RWPE2 (cell line): ENCODE data around the gene NSD2.

ENCODE experiments used
- ATAC-seq: fragments of 200-7000 bp; cut with Tn5 transposase; 3 replicates; pipeline ENCODE4 v1.9.1; 2021; ENCODE audit warnings: low read depth
- DNase-seq: peaks from one replicate; pipeline ENCODE4 v3.0.0-alpha.2; 2020; ENCODE audit warnings: low spot score
- H3K27ac ChIP-seq: fragments of 450-650 bp; 2 replicates; pipeline ENCODE4 v1.5.1; 2017; ENCODE audit warnings: mild to moderate bottlenecking; ENCODE audit not compliant: poor library complexity, severe bottlenecking
- H3K27me3 ChIP-seq: fragments of 250-450 bp; sonication (Bioruptor Pico); 2 replicates; pipeline ENCODE4 v1.5.1; 2021; ENCODE audit warnings: mild to moderate bottlenecking, moderate library complexity; ENCODE audit not compliant: insufficient read depth, poor library complexity, severe bottlenecking
- H3K36me3 ChIP-seq: fragments of 250-450 bp; sonication (Bioruptor Pico); 2 replicates; pipeline ENCODE4 v1.5.1; 2020; ENCODE audit warnings: low read depth, mild to moderate bottlenecking, moderate library complexity
- H3K4me1 ChIP-seq: fragments of 250-450 bp; sonication (Bioruptor Pico); 2 replicates; pipeline ENCODE4 v1.5.1; 2021; ENCODE audit warnings: mild to moderate bottlenecking, moderate library complexity; ENCODE audit not compliant: insufficient read depth, poor library complexity, severe bottlenecking
- H3K4me3 ChIP-seq: fragments of 250-450 bp; sonication (Bioruptor Pico); 2 replicates; pipeline ENCODE4 v1.5.1; 2021; ENCODE audit warnings: mild to moderate bottlenecking, moderate library complexity; ENCODE audit not compliant: severe bottlenecking
- H3K9me3 ChIP-seq: fragments of 250-450 bp; sonication (Bioruptor Pico); 2 replicates; pipeline ENCODE4 v1.5.1; 2021; ENCODE audit warnings: mild to moderate bottlenecking, moderate library complexity; ENCODE audit not compliant: severe bottlenecking
- CTCF ChIP-seq: fragments of 450-650 bp; IDR thresholded peaks from one replicate; pipeline ENCODE4 v1.5.1; 2017; ENCODE audit warnings: mild to moderate bottlenecking, moderate library complexity; ENCODE audit not compliant: poor library complexity, severe bottlenecking

Gene NSD2

GRCh38 chr4:1985294-1985693 is 114.1 kb downstream of the NSD2 start:
- Histone ChIP-seq H3K4me3 (no peak overlapping the region), H3K27me3 (no peaks in the 10 kb centered on the region), H3K27ac (no peak overlapping the region), H3K36me3 (peaks cover 73% of the 10 kb centered on the region), H3K4me1 (no peaks in the 10 kb centered on the region), H3K9me3 (no peaks in the 10 kb centered on the region)
- DNase-seq (no peak), ATAC-seq (no peak)
- no peak for TF ChIP-seq CTCF

GRCh38 chr4:1985780-1986577 is 114.8 kb downstream of the NSD2 start:
- Histone ChIP-seq H3K27me3 (no peaks in the 10 kb centered on the region), H3K4me3 (no peak overlapping the region), H3K4me1 (no peaks in the 10 kb centered on the region), H3K9me3 (no peaks in the 10 kb centered on the region), H3K36me3 (peaks cover 71% of the 10 kb centered on the region), H3K27ac (no peak overlapping the region)
- ATAC-seq: no peak
- DNase-seq: no peak
- no peak for TF ChIP-seq CTCF

- no peak for TF ChIP-seq CTCF
- Histone ChIP-seq H3K27me3 (no peaks in the 10 kb centered on the region), H3K9me3 (no peaks in the 10 kb centered on the region), H3K36me3 (peaks cover 68% of the 10 kb centered on the region), H3K4me3 (no peak overlapping the region), H3K4me1 (no peaks in the 10 kb centered on the region), H3K27ac (no peak overlapping the region)
- ATAC-seq (no peak), DNase-seq (no peak)
Observed at GRCh38 chr4:1986578-1987210, 115.5 kb downstream of the NSD2 start.

GRCh38 chr4:1987296-1987695 is 116.1 kb downstream of the NSD2 start:
- Histone ChIP-seq H3K36me3 (peaks cover 62% of the 10 kb centered on the region), H3K4me1 (no peaks in the 10 kb centered on the region), H3K4me3 (no peak overlapping the region), H3K27ac (no peak overlapping the region), H3K27me3 (no peaks in the 10 kb centered on the region), H3K9me3 (no peaks in the 10 kb centered on the region)
- DNase-seq: no peak
- no peak for ATAC-seq
- TF ChIP-seq CTCF: no peak
